Measurements from ENCODE around the gene ARRB1.

GRCh38 chr11:75298191-75298975 is 53.1 kb downstream of the ARRB1 start:
- TF ChIP-seq CTCF (IDR thresholded peaks at IDR 0.05) (no peak), EP300 (IDR thresholded peaks at IDR 0.05) (no peak)
